B cell (primary cell): ENCODE results near the gene CD4. TPM values are rescaled to one million over a fixed set of nuclear protein-coding genes. Genes with fewer than 3 reads are reported as not detected.

Experiments
- ATAC-seq: fragments of 200-7000 bp; cut with Tn5 transposase; one replicate; pipeline ENCODE4 v1.10.0; 2021; ENCODE audit warnings: low read depth, mild to moderate bottlenecking, moderate number of reproducible peaks, moderate library complexity
- CTCF ChIA-PET: fragments of 350-600 bp; sonication (Branson Sonifier 250); formaldehyde crosslinking; loops from one replicate; lab custom pipeline; 2021; ENCODE audit warnings: antibody characterized with exemption, inconsistent platforms; lab: Charles Lee
- POLR2A ChIA-PET: fragments of 350-600 bp; sonication (Branson Sonifier 250); formaldehyde crosslinking; loops from one replicate; lab custom pipeline; 2021; ENCODE audit warnings: antibody characterized with exemption; lab: Charles Lee
- DNase-seq: peaks from one replicate; pipeline ENCODE4 v3.0.0; 2013
- H2AFZ ChIP-seq: 2 replicates; pipeline ENCODE4 v1.6.1; 2012; ENCODE audit warnings: mild to moderate bottlenecking, low read depth, low read length; ENCODE audit not compliant: insufficient read depth, poor library complexity, severe bottlenecking
- H3K27ac ChIP-seq, 2 donors: 1 replicate in 1 of 2; 2 replicates in 1 of 2; pipeline ENCODE4 v1.5.1; 2012 to 2013; ENCODE audit warnings: low read length in 2 of 2, mild to moderate bottlenecking in 2 of 2, moderate library complexity in 1 of 2
- H3K27me3 ChIP-seq, 4 experiments: fragments of 200-600 bp in 1 of 4; sonication (generic) in 1 of 4; replicated peaks in 1 of 4; 1 replicate in 2 of 4; 2 replicates in 2 of 4; pipeline versions ENCODE4 v1.6.1 to v1.7.0; 2013 to 2016; ENCODE audit warnings: low read length in 3 of 4, mild to moderate bottlenecking in 2 of 4, mixed read lengths in 1 of 4, moderate library complexity in 1 of 4; ENCODE audit not compliant: insufficient read depth in 4 of 4, control insufficient read depth in 3 of 4; ENCODE audit errors: control extremely low read depth in 1 of 4
- H3K36me3 ChIP-seq, 2 experiments: replicated peaks in 1 of 2; 1 replicate in 1 of 2; 2 replicates in 1 of 2; pipeline versions ENCODE4 v1.6.1 to v1.7.1; 2013; ENCODE audit warnings: low read length in 1 of 2; ENCODE audit not compliant: insufficient read depth in 2 of 2, control insufficient read depth in 1 of 2; ENCODE audit errors: control extremely low read depth in 1 of 2, extremely low read depth in 1 of 2
- H3K4me1 ChIP-seq, 2 donors: fragments of 200-600 bp in 1 of 2; sonication (generic) in 1 of 2; 1 replicate in 1 of 2; 2 replicates in 1 of 2; pipeline versions ENCODE4 v1.5.1 to v1.6.1; 2013 to 2017; ENCODE audit warnings: low read length in 2 of 2; ENCODE audit not compliant: control insufficient read depth in 2 of 2, insufficient read depth in 2 of 2
- H3K4me2 ChIP-seq: replicated peaks from 2 replicates; pipeline ENCODE3; 2012; ENCODE audit warnings: mild to moderate bottlenecking, low read depth, low read length; ENCODE audit not compliant: poor library complexity, severe bottlenecking
- H3K4me3 ChIP-seq, 5 experiments: fragments of 200-600 bp in 1 of 5; sonication (generic) in 1 of 5; 1 replicate in 3 of 5; 2 replicates in 2 of 5; pipeline versions ENCODE4 v1.5.1 to v1.7.0; 2011 to 2016; ENCODE audit warnings: low read length in 4 of 5, mild to moderate bottlenecking in 4 of 5, low read depth in 2 of 5, control low read depth in 1 of 5, moderate library complexity in 1 of 5; ENCODE audit not compliant: insufficient read depth in 1 of 5; ENCODE audit errors: control extremely low read depth in 1 of 5, extremely low read depth in 1 of 5
- H3K79me2 ChIP-seq: fragments of 200-600 bp; sonication (generic); one replicate; pipeline ENCODE4 v1.6.0; 2016; ENCODE audit warnings: low read length; ENCODE audit not compliant: control insufficient read depth, insufficient read depth
- H3K9ac ChIP-seq: fragments of 200-600 bp; sonication (generic); 2 replicates; pipeline ENCODE4 v1.6.1; 2017; ENCODE audit warnings: mild to moderate bottlenecking, low read length, moderate library complexity
- H3K9me3 ChIP-seq, 3 donors: one replicate each; pipeline versions ENCODE4 v1.6.1 to v1.7.1; 2013; ENCODE audit warnings: low read length in 2 of 3; ENCODE audit not compliant: control insufficient read depth in 2 of 3, insufficient read depth in 1 of 3; ENCODE audit errors: control extremely low read depth in 1 of 3
- H4K20me1 ChIP-seq: 2 replicates; pipeline ENCODE4 v1.6.0; 2012; ENCODE audit warnings: mild to moderate bottlenecking, low read length; ENCODE audit not compliant: insufficient read depth, control insufficient read depth, poor library complexity, severe bottlenecking
- H3K27ac Mint-ChIP-seq: one replicate; pipeline ENCODE4 v1.8.0; 2021; ENCODE audit warnings: mixed read lengths
- H3K27me3 Mint-ChIP-seq: one replicate; pipeline ENCODE4 v1.8.0; 2021; ENCODE audit warnings: mixed read lengths
- H3K4me1 Mint-ChIP-seq: one replicate; pipeline ENCODE4 v1.8.0; 2021; ENCODE audit warnings: mixed read lengths
- H3K4me3 Mint-ChIP-seq: one replicate; pipeline ENCODE4 v1.8.0; 2021; ENCODE audit warnings: mixed read lengths
- H3K9me3 Mint-ChIP-seq: one replicate; pipeline ENCODE4 v1.8.0; 2022; ENCODE audit warnings: mixed read lengths; ENCODE audit not compliant: insufficient read depth
- CTCF ChIP-seq: fragments of 200-600 bp; IDR thresholded peaks from one replicate; pipeline ENCODE4 v1.8.0; 2022; ENCODE audit warnings: antibody characterized with exemption, mild to moderate bottlenecking
- EZH2 ChIP-seq: IDR thresholded peaks from 2 replicates; pipeline ENCODE4 v1.6.1; 2012; ENCODE audit warnings: borderline replicate concordance, low read depth, mild to moderate bottlenecking, moderate library complexity, low read length; ENCODE audit not compliant: insufficient read depth, poor library complexity, severe bottlenecking
- WGBS: methylation state at CpG from one replicate; pipeline ENCODE4 v1.1.5; 2013; ENCODE audit warnings: missing lambda C conversion rate; ENCODE audit not compliant: insufficient coverage; 5-methylcytosine and 5-hydroxymethylcytosine counted together
- intact Hi-C: fragments of 100-400 bp; cut with micrococcal nuclease; formaldehyde crosslinking; loops from one replicate; pipeline ENCODE4 v1.10.0; 2022
- polyA plus RNA-seq: library from polyadenylated mRNA; depleted of rRNA; stranded (reverse); fragments of >200 nt; gene quantifications from 2 replicates; pipeline ENCODE4 v1.2.3, GENCODE V29; 2012
- total RNA-seq, 2 donors: library from RNA; stranded (reverse); fragments of 120-200 nt in 1 of 2; gene quantifications; 1 replicate in 1 of 2; 2 replicates in 1 of 2; pipeline versions ENCODE4 v1.2.3 to v1.2.4, GENCODE V29; 2013 to 2022

The CD4 gene
- total and polyA plus RNA-seq, 2 donors (not counting 1 experiment from before 2014, with no cell fraction given), result 0.49 to 2.2 TPM

GRCh38 chr12:6786416-6787094 lies 2.8 kb upstream of the CD4 start:
- Histone ChIP-seq H3K9me3 (no peaks in the 10 kb centered on the region), H3K9ac (no peak overlapping the region), H3K4me3 (no peak overlapping the region), H3K27me3 (peaks cover 0 to 9% (median 0%) of the 10 kb centered on the region in 4 experiments), H3K4me2 (no peak overlapping the region), H3K4me1 (no peaks in the 10 kb centered on the region), H2AFZ (no peak overlapping the region), H3K36me3 (no peaks in the 10 kb centered on the region), H4K20me1 (no peaks in the 10 kb centered on the region), H3K79me2 (no peaks in the 10 kb centered on the region), H3K27ac (no peak overlapping the region)
- DNase-seq, result no peak
- H3K4me1 Mint-ChIP-seq, result no peaks in the 10 kb centered on the region
- no peaks in the 10 kb centered on the region for H3K9me3 Mint-ChIP-seq
- no CpG with 5 or more reads among the region's 9 CpGs for WGBS
- H3K4me3 Mint-ChIP-seq, result no peak overlapping the region
- no peak overlapping the region for H3K27ac Mint-ChIP-seq
- no peak for ATAC-seq
- CTCF ChIA-PET, result interaction anchor here (1.4 to 1.5 kb wide), 3 partner anchors 20 to 27 kb away, joined by 3 read pairs; no protein-coding TSS in a partner anchor
- POLR2A ChIA-PET, result no interaction called here
- intact Hi-C loops, result no loop called here
- no peak for TF ChIP-seq CTCF
- no peak for TF ChIP-seq EZH2
- H3K27me3 Mint-ChIP-seq, result peaks cover 9% of the 10 kb centered on the region

- Histone ChIP-seq H3K27ac (no peak overlapping the region), H3K9ac (no peak overlapping the region), H3K79me2 (no peaks in the 10 kb centered on the region), H4K20me1 (no peaks in the 10 kb centered on the region), H3K9me3 (no peaks in the 10 kb centered on the region), H3K36me3 (no peaks in the 10 kb centered on the region), H3K4me1 (peaks cover 4 to 6% of the 10 kb centered on the region in 2 donors), H2AFZ (no peak overlapping the region), H3K4me2 (no peak overlapping the region), H3K27me3 (peaks cover 0 to 13% (median 0%) of the 10 kb centered on the region in 4 experiments), H3K4me3 (no peak overlapping the region)
- Mint-ChIP-seq H3K9me3 (no peaks in the 10 kb centered on the region), H3K27me3 (peaks cover 11% of the 10 kb centered on the region), H3K27ac (no peak overlapping the region), H3K4me3 (no peak overlapping the region), H3K4me1 (peaks cover 2% of the 10 kb centered on the region)
- TF ChIP-seq EZH2 (no peak), CTCF (no peak)
- ChIA-PET POLR2A (no interaction called here), CTCF (interaction anchor here (1.4 to 1.5 kb wide), 3 partner anchors 21 to 26 kb away, joined by 3 read pairs; no protein-coding TSS in a partner anchor)
- no peak for DNase-seq
- 98% methylated on average over 5 of the region's 5 CpGs for whole genome bisulfite sequencing
- intact Hi-C loops, result no loop called here
- ATAC-seq, result no peak
These were observed 2.0 kb upstream of the CD4 start for GRCh38 chr12:6787309-6787708.
